ENCODE results near the gene KREMEN2.

KREMEN2 gene

GRCh38 chr16:2966808-2967191 is 2.7 kb downstream of the KREMEN2 start:
- no peak for DNase-seq

GRCh38 chr16:2967211-2967631 is 3.1 kb downstream of the KREMEN2 start:
- no peak for DNase-seq

- no peak for DNase-seq
Observed at GRCh38 chr16:2967721-2968161, 3.7 kb downstream of the KREMEN2 start.

- DNase-seq, result no peak
Observed at GRCh38 chr16:2968368-2968737, 4.3 kb downstream of the KREMEN2 start.

GRCh38 chr16:2968738-2969544 is 4.9 kb downstream of the KREMEN2 start, which contains the start of gene PAQR4:
TSS of gene PAQR4 (plus strand) at chr16:2969348. CDS start at chr16:2969675, 327 bp downstream.
- DNase-seq, result peak; percentile 57 to 64

GRCh38 chr16:2969545-2970521 is 5.8 kb downstream of the KREMEN2 start:
- peak; percentile 56 to 63 for DNase-seq

- no peak for DNase-seq
Observed at GRCh38 chr16:2970563-2970962, 6.5 kb downstream of the KREMEN2 start.

GRCh38 chr16:2971134-2971984 is 7.3 kb downstream of the KREMEN2 start:
- no peak for DNase-seq

GRCh38 chr16:2971985-2972784 is 8.1 kb downstream of the KREMEN2 start:
- DNase-seq, result no peak

- no peak for DNase-seq
Observed at GRCh38 chr16:2973093-2973492, 9.0 kb downstream of the KREMEN2 start.

GRCh38 chr16:2973605-2974318 is 9.7 kb downstream of the KREMEN2 start:
- no peak for DNase-seq

- no peak for DNase-seq
Observed at GRCh38 chr16:2974319-2975056, 10.4 kb downstream of the KREMEN2 start.

- DNase-seq, result no peak
Observed at GRCh38 chr16:2975161-2975795, 11.2 kb downstream of the KREMEN2 start.

GRCh38 chr16:2976201-2976600 is 12.1 kb downstream of the KREMEN2 start:
- no peak for DNase-seq

GRCh38 chr16:2976673-2977072 is 12.6 kb downstream of the KREMEN2 start:
- no peak for DNase-seq

- DNase-seq, result no peak
Observed at GRCh38 chr16:2977440-2977839, 13.4 kb downstream of the KREMEN2 start.

GRCh38 chr16:2979669-2980226 is 15.7 kb downstream of the KREMEN2 start:
- no peak for DNase-seq

GRCh38 chr16:2980227-2981176 is 16.4 kb downstream of the KREMEN2 start, which contains the start of gene PKMYT1:
TSS of gene PKMYT1 (minus strand) at chr16:2980446. CDS start at chr16:2979657, 789 bp downstream.
- peak; percentile 90 to 91 for DNase-seq
